Endothelial cell of umbilical vein (primary cell): Measurements from ENCODE around the gene GDA. TPM values are rescaled to one million over a fixed set of nuclear protein-coding genes. Genes with fewer than 3 reads are reported as not detected.

Source experiments
- BruUV-seq: library from RNA; stranded (reverse); fragments of 400-500 nt; replicated peaks from 2 replicates; lab custom pipeline; 2021; lab: Mats Ljungman, UMichigan
- CTCF ChIA-PET: fragments of 300-600, 350-600 bp; sonication (Branson Sonifier 250); formaldehyde crosslinking; loops from one replicate; lab custom pipeline; 2021; ENCODE audit warnings: antibody characterized with exemption, inconsistent platforms; lab: Charles Lee
- POLR2A ChIA-PET: fragments of 300-600, 350-600 bp; sonication (Branson Sonifier 250); formaldehyde crosslinking; loops from one replicate; lab custom pipeline; 2021; ENCODE audit warnings: antibody characterized with exemption, inconsistent platforms; lab: Charles Lee
- DNase-seq: peaks from one replicate; pipeline ENCODE4 v3.0.0-alpha.2; 2011; ENCODE audit warnings: low read depth, low spot score
- FAIRE-seq: peaks from 2 replicates; lab custom pipeline; 2011; peaks lifted over from hg19 to GRCh38; lab: Jason Lieb, UNC
- H2AFZ ChIP-seq: 2 replicates; pipeline ENCODE4 v1.6.0; 2012; ENCODE audit warnings: low read depth, low read length, control low read depth, inconsistent platforms
- H3K27ac ChIP-seq: 2 replicates; pipeline ENCODE4 v1.5.1; 2011; ENCODE audit warnings: low read depth, mild to moderate bottlenecking, control low read depth, low read length, moderate library complexity; ENCODE audit not compliant: insufficient read depth
- H3K27me3 ChIP-seq, 2 experiments: 2 replicates each; pipeline versions ENCODE4 v1.6.0 to v1.6.1; 2011; ENCODE audit warnings: low read length in 2 of 2, mixed read lengths in 1 of 2; ENCODE audit not compliant: control insufficient read depth in 2 of 2, insufficient read depth in 2 of 2
- H3K36me3 ChIP-seq, 2 experiments: 2 replicates in 1 of 2; 3 replicates in 1 of 2; pipeline ENCODE4 v1.5.1; 2011; ENCODE audit warnings: low read length in 2 of 2, mild to moderate bottlenecking in 1 of 2, moderate library complexity in 1 of 2; ENCODE audit not compliant: control insufficient read depth in 2 of 2, insufficient read depth in 2 of 2; ENCODE audit errors: extremely low read depth in 1 of 2
- H3K4me1 ChIP-seq: 3 replicates; pipeline ENCODE4 v1.5.1; 2011; ENCODE audit warnings: mild to moderate bottlenecking, low read length; ENCODE audit not compliant: control insufficient read depth, insufficient read depth; ENCODE audit errors: extremely low read depth
- H3K4me2 ChIP-seq: 2 replicates; pipeline ENCODE4 v1.6.1; 2011; ENCODE audit warnings: low read length, control low read depth, mixed read lengths; ENCODE audit not compliant: insufficient read depth
- H3K4me3 ChIP-seq, 3 experiments: fragments of 200-600 bp in 1 of 3; sonication (generic), shearing (Covaris generic) in 1 of 3; replicated peaks in 1 of 3; 2 replicates each; pipeline ENCODE4 v1.5.1; 2011 to 2016; ENCODE audit warnings: control low read depth in 3 of 3, low read length in 3 of 3, mild to moderate bottlenecking in 2 of 3, inconsistent platforms in 1 of 3, low read depth in 1 of 3, moderate library complexity in 1 of 3; ENCODE audit not compliant: insufficient read depth in 1 of 3
- H3K79me2 ChIP-seq: 2 replicates; pipeline ENCODE4 v1.6.0; 2012; ENCODE audit warnings: low read length, inconsistent platforms; ENCODE audit not compliant: control insufficient read depth, insufficient read depth
- H3K9ac ChIP-seq: replicated peaks from 2 replicates; pipeline ENCODE3; 2011; ENCODE audit warnings: low read length, control low read depth; ENCODE audit not compliant: insufficient read depth; ENCODE audit errors: extremely low read depth
- H3K9me1 ChIP-seq: replicated peaks from 3 replicates; pipeline ENCODE4 v1.6.0; 2011; ENCODE audit warnings: mild to moderate bottlenecking, low read length; ENCODE audit not compliant: control insufficient read depth, insufficient read depth; ENCODE audit errors: extremely low read depth
- H3K9me3 ChIP-seq: replicated peaks from 2 replicates; pipeline ENCODE4 v1.5.1; 2012; ENCODE audit warnings: low read length, inconsistent platforms; ENCODE audit not compliant: control insufficient read depth, insufficient read depth
- H4K20me1 ChIP-seq: replicated peaks from 2 replicates; pipeline ENCODE3; 2011; ENCODE audit warnings: mild to moderate bottlenecking, low read length; ENCODE audit not compliant: control insufficient read depth, insufficient read depth; ENCODE audit errors: extremely low read depth
- EZH2 ChIP-seq: IDR thresholded peaks from 2 replicates; pipeline ENCODE4 v1.6.1; 2012; ENCODE audit warnings: borderline replicate concordance, low read depth, mild to moderate bottlenecking, moderate library complexity, low read length, inconsistent platforms; ENCODE audit not compliant: severe bottlenecking
- FOS ChIP-seq: IDR thresholded peaks from 2 replicates; pipeline ENCODE4 v1.6.1; 2011; ENCODE audit warnings: mild to moderate bottlenecking, low read length, moderate library complexity, borderline replicate concordance; ENCODE audit not compliant: insufficient read depth
- GATA2 ChIP-seq: IDR thresholded peaks from 2 replicates; pipeline ENCODE4 v1.7.0; 2011; ENCODE audit warnings: low read depth, mild to moderate bottlenecking, moderate library complexity, mixed read lengths, low read length; ENCODE audit not compliant: insufficient read length, insufficient read depth
- JUN ChIP-seq: IDR thresholded peaks from 2 replicates; pipeline ENCODE4 v1.6.1; 2011; ENCODE audit warnings: borderline replicate concordance, low read depth; ENCODE audit not compliant: insufficient read length, insufficient read depth
- MYC ChIP-seq: IDR thresholded peaks from one replicate; pipeline ENCODE4 v1.6.1; 2011; ENCODE audit warnings: mild to moderate bottlenecking, low read depth, low read length
- POLR2A ChIP-seq: IDR thresholded peaks from 2 replicates; pipeline ENCODE4 v1.6.1; 2012; ENCODE audit warnings: low read depth, mild to moderate bottlenecking, control low read depth, low read length
- POLR2AphosphoS5 ChIP-seq: IDR thresholded peaks from 2 replicates; pipeline ENCODE4 v1.6.1; 2012; ENCODE audit warnings: low read depth, mild to moderate bottlenecking, control low read depth, low read length, moderate library complexity; ENCODE audit not compliant: insufficient read depth
- dilution Hi-C: fragments of 300-500 bp; cut with MboI; formaldehyde crosslinking; loops from one replicate; pipeline ENCODE4 v1.15.0; 2019; ENCODE audit warnings: low sequenced_read_pairs; ENCODE audit not compliant: extremely low pct_ligation_motif_present
- intact Hi-C: fragments of 100-400 bp; cut with micrococcal nuclease; formaldehyde crosslinking; loops from one replicate; pipeline ENCODE4 v1.10.0; 2022
- polyA plus RNA-seq, 4 experiments: library from polyadenylated mRNA; depleted of rRNA in 3 of 4; stranded (reverse) in 3 of 4; unstranded in 1 of 4; fragments of >200 nt; gene quantifications; 2 replicates each; pipeline versions ENCODE4 v1.2.1 to v1.2.3, GENCODE V29; 2011 to 2012; ENCODE audit warnings: missing spikeins in 1 of 4
- total RNA-seq: library from RNA; stranded (reverse); gene quantifications from 2 replicates; pipeline ENCODE4 v1.2.3, GENCODE V29; 2021
- TF ChIP-seq, protein P1 (sequence below), 2 donors: IDR thresholded peaks; 1 replicate in 1 of 2; 2 replicates in 1 of 2; pipeline ENCODE4 v1.5.1; 2011; ENCODE audit warnings: low read length in 2 of 2, mild to moderate bottlenecking in 2 of 2, moderate library complexity in 2 of 2, control low read depth in 1 of 2, inconsistent platforms in 1 of 2, low read depth in 1 of 2; ENCODE audit not compliant: insufficient read depth in 1 of 2; ENCODE audit errors: extremely low read depth in 1 of 2
- TF ChIP-seq, protein P2 (sequence below): IDR thresholded peaks from 2 replicates; pipeline ENCODE4 v1.6.1; 2011; ENCODE audit not compliant: insufficient read depth, insufficient read length

Gene GDA
- total and polyA plus RNA-seq, 2 donors (not counting 3 experiments of a cell fraction or from before 2014, with no cell fraction given), result not detected

DNA sequence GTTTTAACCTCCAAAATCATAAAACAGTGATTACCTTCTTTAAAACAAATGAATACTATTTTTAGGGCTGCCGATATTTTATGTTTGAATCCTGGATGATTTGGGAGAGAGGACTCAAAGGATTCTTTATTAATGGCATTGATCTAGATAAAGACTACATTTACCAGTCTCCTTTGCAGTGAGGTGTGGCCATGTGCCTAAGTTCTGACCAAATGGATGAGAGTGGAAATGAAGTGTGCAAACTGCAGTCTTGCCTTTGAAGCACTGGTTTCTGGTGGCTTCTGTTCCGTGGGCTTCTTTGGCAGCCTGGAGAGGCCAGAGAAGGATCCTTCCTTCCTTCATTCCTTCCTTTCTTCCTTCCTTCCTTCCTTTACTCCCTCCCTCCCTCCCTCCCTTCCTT is 24.3 kb upstream of the GDA start:
- no peaks in the 10 kb centered on the region for H3K9me3 ChIP-seq
- CTCF ChIA-PET, result no interaction called here
- no peaks in the 10 kb centered on the region for H3K9me1 ChIP-seq
- no peak for FAIRE-seq
- no peaks in the 10 kb centered on the region for H4K20me1 ChIP-seq
- no peaks in the 10 kb centered on the region for H3K27me3 ChIP-seq
- no peak for DNase-seq
- H3K4me3 ChIP-seq, result no peak overlapping the region
- no peak overlapping the region for H3K27ac ChIP-seq
- H3K79me2 ChIP-seq, result no peaks in the 10 kb centered on the region
- intact Hi-C loops, result no loop called here
- no peak overlapping the region for H2AFZ ChIP-seq
- H3K4me1 ChIP-seq, result no peaks in the 10 kb centered on the region
- TF ChIP-seq EZH2 (no peak), MYC (no peak), JUN (no peak), FOS (no peak), POLR2AphosphoS5 (no peak), POLR2A (no peak), GATA2 (no peak)
- TF ChIP-seq, protein P1, sequence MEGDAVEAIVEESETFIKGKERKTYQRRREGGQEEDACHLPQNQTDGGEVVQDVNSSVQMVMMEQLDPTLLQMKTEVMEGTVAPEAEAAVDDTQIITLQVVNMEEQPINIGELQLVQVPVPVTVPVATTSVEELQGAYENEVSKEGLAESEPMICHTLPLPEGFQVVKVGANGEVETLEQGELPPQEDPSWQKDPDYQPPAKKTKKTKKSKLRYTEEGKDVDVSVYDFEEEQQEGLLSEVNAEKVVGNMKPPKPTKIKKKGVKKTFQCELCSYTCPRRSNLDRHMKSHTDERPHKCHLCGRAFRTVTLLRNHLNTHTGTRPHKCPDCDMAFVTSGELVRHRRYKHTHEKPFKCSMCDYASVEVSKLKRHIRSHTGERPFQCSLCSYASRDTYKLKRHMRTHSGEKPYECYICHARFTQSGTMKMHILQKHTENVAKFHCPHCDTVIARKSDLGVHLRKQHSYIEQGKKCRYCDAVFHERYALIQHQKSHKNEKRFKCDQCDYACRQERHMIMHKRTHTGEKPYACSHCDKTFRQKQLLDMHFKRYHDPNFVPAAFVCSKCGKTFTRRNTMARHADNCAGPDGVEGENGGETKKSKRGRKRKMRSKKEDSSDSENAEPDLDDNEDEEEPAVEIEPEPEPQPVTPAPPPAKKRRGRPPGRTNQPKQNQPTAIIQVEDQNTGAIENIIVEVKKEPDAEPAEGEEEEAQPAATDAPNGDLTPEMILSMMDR (IDR thresholded peaks at IDR 0.05; ENCODE audit: extremely low read depth in 1 of 2, insufficient read depth in 1 of 2, low read depth in 1 of 2, low read length in 2 of 2), result no peak
- TF ChIP-seq, protein P2, sequence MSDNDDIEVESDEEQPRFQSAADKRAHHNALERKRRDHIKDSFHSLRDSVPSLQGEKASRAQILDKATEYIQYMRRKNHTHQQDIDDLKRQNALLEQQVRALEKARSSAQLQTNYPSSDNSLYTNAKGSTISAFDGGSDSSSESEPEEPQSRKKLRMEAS, result no peak
- POLR2A ChIA-PET, result no interaction called here
- no TSS peak for BruUV-seq
- no peaks in the 10 kb centered on the region for H3K36me3 ChIP-seq
- H3K9ac ChIP-seq, result no peak overlapping the region
- no peak overlapping the region for H3K4me2 ChIP-seq
- dilution Hi-C loops, result no loop called here
